ENCODE results near the gene WFDC1. TPM values are rescaled to one million over a fixed set of nuclear protein-coding genes. Genes with fewer than 3 reads are reported as not detected.
A peak's percentile ranks its signal among the peaks of the same experiment; 100 is the strongest.

The WFDC1 gene
- 0.40 TPM in 1 of 2 replicates, not detected in the other for total RNA-seq (2014; rRNA removed; shearing (Covaris generic); ENCODE audit: low replicate concordance)

GRCh38 chr16:84294531-84295142 is at the start of gene WFDC1:
TSS of gene WFDC1 (plus strand) at chr16:84294878. CDS start at chr16:84294972, 94 bp downstream.
- H3K36me3 ChIP-seq, result no peaks in the 10 kb centered on the region
- no peak within 1 kb of the TSS for H3K4me3 ChIP-seq
- DNase-seq, result peak; percentile 36
- no peaks in the 10 kb centered on the region for H3K9me3 ChIP-seq
- no peaks in the 10 kb centered on the region for H3K27me3 ChIP-seq

- no peak overlapping the region for H3K4me3 ChIP-seq
- DNase-seq, result no peak
- H3K27me3 ChIP-seq, result no peaks in the 10 kb centered on the region
- H3K36me3 ChIP-seq, result no peaks in the 10 kb centered on the region
- H3K9me3 ChIP-seq, result no peaks in the 10 kb centered on the region
These were observed 48.6 kb upstream of the WFDC1 start for GRCh38 chr16:84245956-84246678.

GRCh38 chr16:84246679-84247077 is 48.0 kb upstream of the WFDC1 start:
- H3K36me3 ChIP-seq, result no peaks in the 10 kb centered on the region
- no peaks in the 10 kb centered on the region for H3K27me3 ChIP-seq
- no peak overlapping the region for H3K4me3 ChIP-seq
- DNase-seq, result no peak
- no peaks in the 10 kb centered on the region for H3K9me3 ChIP-seq

- Histone ChIP-seq H3K4me3 (no peak overlapping the region), H3K36me3 (no peaks in the 10 kb centered on the region), H3K9me3 (no peaks in the 10 kb centered on the region), H3K27me3 (no peaks in the 10 kb centered on the region)
- no peak for DNase-seq
These were observed 47.3 kb upstream of the WFDC1 start for GRCh38 chr16:84247331-84247730.

GRCh38 chr16:84247844-84248243 is 46.8 kb upstream of the WFDC1 start:
- H3K27me3 ChIP-seq, result no peaks in the 10 kb centered on the region

GRCh38 chr16:84252184-84252583 is 42.5 kb upstream of the WFDC1 start:
- Histone ChIP-seq H3K4me3 (no peak overlapping the region), H3K9me3 (no peaks in the 10 kb centered on the region), H3K27me3 (no peaks in the 10 kb centered on the region), H3K36me3 (no peaks in the 10 kb centered on the region)
- no peak for DNase-seq

More at GRCh38 chr16:84247844-84248243, 46.8 kb upstream of the WFDC1 start:
- Histone ChIP-seq H3K4me3 (no peak overlapping the region), H3K9me3 (no peaks in the 10 kb centered on the region), H3K36me3 (no peaks in the 10 kb centered on the region)
- DNase-seq, result no peak

- no peaks in the 10 kb centered on the region for H3K27me3 ChIP-seq
- H3K36me3 ChIP-seq, result no peaks in the 10 kb centered on the region
These were observed 41.5 kb upstream of the WFDC1 start for GRCh38 chr16:84253173-84253572.

GRCh38 chr16:84254062-84254461 is 40.6 kb upstream of the WFDC1 start:
- no peaks in the 10 kb centered on the region for H3K9me3 ChIP-seq
- H3K36me3 ChIP-seq, result no peaks in the 10 kb centered on the region
- DNase-seq, result no peak
- H3K4me3 ChIP-seq, result no peak overlapping the region
- H3K27me3 ChIP-seq, result no peaks in the 10 kb centered on the region

More at GRCh38 chr16:84253173-84253572, 41.5 kb upstream of the WFDC1 start:
- Histone ChIP-seq H3K4me3 (no peak overlapping the region), H3K9me3 (no peaks in the 10 kb centered on the region)
- no peak for DNase-seq

GRCh38 chr16:84255050-84255810 is 39.4 kb upstream of the WFDC1 start:
- H3K27me3 ChIP-seq, result no peaks in the 10 kb centered on the region

GRCh38 chr16:84258266-84258665 is 36.4 kb upstream of the WFDC1 start:
- no peaks in the 10 kb centered on the region for H3K36me3 ChIP-seq
- no peak overlapping the region for H3K4me3 ChIP-seq
- no peaks in the 10 kb centered on the region for H3K9me3 ChIP-seq
- DNase-seq, result no peak
- H3K27me3 ChIP-seq, result no peaks in the 10 kb centered on the region

More at GRCh38 chr16:84255050-84255810, 39.4 kb upstream of the WFDC1 start:
- no peak for DNase-seq
- no peaks in the 10 kb centered on the region for H3K9me3 ChIP-seq
- no peak overlapping the region for H3K4me3 ChIP-seq
- H3K36me3 ChIP-seq, result no peaks in the 10 kb centered on the region

- H3K4me3 ChIP-seq, result no peak overlapping the region
These were observed 35.0 kb upstream of the WFDC1 start for GRCh38 chr16:84259691-84260090.

GRCh38 chr16:84260766-84261554 is 33.7 kb upstream of the WFDC1 start:
- no peaks in the 10 kb centered on the region for H3K27me3 ChIP-seq
- DNase-seq, result no peak
- H3K4me3 ChIP-seq, result no peak overlapping the region
- no peaks in the 10 kb centered on the region for H3K9me3 ChIP-seq
- H3K36me3 ChIP-seq, result no peaks in the 10 kb centered on the region

More at GRCh38 chr16:84259691-84260090, 35.0 kb upstream of the WFDC1 start:
- H3K27me3 ChIP-seq, result no peaks in the 10 kb centered on the region
- no peaks in the 10 kb centered on the region for H3K36me3 ChIP-seq
- DNase-seq, result no peak
- H3K9me3 ChIP-seq, result no peaks in the 10 kb centered on the region

GRCh38 chr16:84262031-84262430 is 32.6 kb upstream of the WFDC1 start:
- H3K4me3 ChIP-seq, result no peak overlapping the region
- H3K9me3 ChIP-seq, result no peaks in the 10 kb centered on the region
- DNase-seq, result no peak
- no peaks in the 10 kb centered on the region for H3K27me3 ChIP-seq
- H3K36me3 ChIP-seq, result no peaks in the 10 kb centered on the region

- Histone ChIP-seq H3K36me3 (no peaks in the 10 kb centered on the region), H3K27me3 (no peaks in the 10 kb centered on the region), H3K9me3 (no peaks in the 10 kb centered on the region), H3K4me3 (no peak overlapping the region)
- DNase-seq, result no peak
These were observed 31.7 kb upstream of the WFDC1 start for GRCh38 chr16:84262939-84263338.

- no peak overlapping the region for H3K4me3 ChIP-seq
- H3K36me3 ChIP-seq, result no peaks in the 10 kb centered on the region
- peak; percentile 50 for DNase-seq
- H3K27me3 ChIP-seq, result no peaks in the 10 kb centered on the region
- H3K9me3 ChIP-seq, result no peaks in the 10 kb centered on the region
These were observed 28.2 kb upstream of the WFDC1 start for GRCh38 chr16:84266451-84266850.

- DNase-seq, result no peak
- Histone ChIP-seq H3K4me3 (no peak overlapping the region), H3K36me3 (no peaks in the 10 kb centered on the region), H3K9me3 (no peaks in the 10 kb centered on the region), H3K27me3 (no peaks in the 10 kb centered on the region)
These were observed 27.3 kb upstream of the WFDC1 start for GRCh38 chr16:84267380-84267779.
